SK-N-SH (cell line): ENCODE results near the gene ANKRD10.

Experiments used
- CHD2 ChIP-seq: fragments of 150-350 bp; IDR thresholded peaks from 2 replicates; pipeline ENCODE4 v1.6.1; 2018; ENCODE audit warnings: low read length; ENCODE audit not compliant: partially characterized antibody
- CTCF ChIP-seq: fragments of 200-600 bp; sonication (generic); IDR thresholded peaks from 2 replicates; pipeline ENCODE4 v1.6.1; 2017; ENCODE audit warnings: antibody characterized with exemption, mild to moderate bottlenecking, moderate library complexity
- EP300 ChIP-seq, 2 experiments: IDR thresholded peaks; 2 replicates each; pipeline versions ENCODE4 v1.4.0 to v1.6.1; 2012; ENCODE audit warnings: borderline replicate concordance in 1 of 2, low read depth in 1 of 2, low read length in 1 of 2
- EZH2phosphoT487 ChIP-seq: fragments of 200-600 bp; sonication (generic); IDR thresholded peaks from 2 replicates; pipeline ENCODE4 v1.6.1; 2017; ENCODE audit warnings: low read depth, mixed run types, mild to moderate bottlenecking, antibody characterized with exemption, moderate library complexity, borderline replicate concordance
- FOXM1 ChIP-seq: IDR thresholded peaks from 2 replicates; pipeline ENCODE4 v1.4.0; 2012; ENCODE audit warnings: low read depth, mild to moderate bottlenecking
- GATA2 ChIP-seq: sonication (generic); formaldehyde crosslinking; IDR thresholded peaks from 2 replicates; pipeline ENCODE4 v1.5.0; 2020; ENCODE audit warnings: mild to moderate bottlenecking, missing genetic modification reagents
- MAX ChIP-seq: IDR thresholded peaks from 2 replicates; pipeline ENCODE4 v1.4.0; 2012; ENCODE audit warnings: low read depth
- REST ChIP-seq: IDR thresholded peaks from 2 replicates; pipeline ENCODE4 v1.6.1; 2012; ENCODE audit warnings: mild to moderate bottlenecking, low read depth, low read length, moderate library complexity
- RFX5 ChIP-seq: IDR thresholded peaks from 2 replicates; pipeline ENCODE4 v1.6.1; 2012; ENCODE audit warnings: mild to moderate bottlenecking, improper control_type of control experiment, low read length
- YY1 ChIP-seq: IDR thresholded peaks from 2 replicates; pipeline ENCODE4 v1.4.0; 2012; ENCODE audit warnings: low read depth, mild to moderate bottlenecking

GRCh38 chr13:110883542-110883941, 31.3 kb downstream of the ANKRD10 start:
- TF ChIP-seq CTCF (no peak), EP300 (IDR thresholded peaks at IDR 0.05; ENCODE audit: borderline replicate concordance in 1 of 2, low read depth in 1 of 2, low read length in 1 of 2) (no peak), REST (no peak), EZH2phosphoT487 (no peak), MAX (no peak), RFX5 (no peak), YY1 (no peak), GATA2 (CRISPR knock-in tag) (no peak), FOXM1 (no peak), CHD2 (no peak)
